Astrocyte (in vitro differentiated cells and primary cell): Measurements from ENCODE around the gene BACH2.

Source experiments
- CTCF ChIP-seq: IDR thresholded peaks from 2 replicates; pipeline ENCODE4 v1.5.1; 2011; ENCODE audit warnings: low read depth, mild to moderate bottlenecking, inconsistent platforms, low read length, moderate library complexity; ENCODE audit not compliant: insufficient read depth
- EZH2 ChIP-seq: IDR thresholded peaks from 2 replicates; pipeline ENCODE4 v1.6.1; 2012; ENCODE audit warnings: mild to moderate bottlenecking, low read length, inconsistent platforms; ENCODE audit not compliant: insufficient read depth

- no peak for TF ChIP-seq CTCF
- no peak for TF ChIP-seq EZH2
Observed at GRCh38 chr6:90221403-90221802, 75.2 kb downstream of the BACH2 start.
